ENCODE measurements around the gene TMEM126B.

The TMEM126B gene

DNA sequence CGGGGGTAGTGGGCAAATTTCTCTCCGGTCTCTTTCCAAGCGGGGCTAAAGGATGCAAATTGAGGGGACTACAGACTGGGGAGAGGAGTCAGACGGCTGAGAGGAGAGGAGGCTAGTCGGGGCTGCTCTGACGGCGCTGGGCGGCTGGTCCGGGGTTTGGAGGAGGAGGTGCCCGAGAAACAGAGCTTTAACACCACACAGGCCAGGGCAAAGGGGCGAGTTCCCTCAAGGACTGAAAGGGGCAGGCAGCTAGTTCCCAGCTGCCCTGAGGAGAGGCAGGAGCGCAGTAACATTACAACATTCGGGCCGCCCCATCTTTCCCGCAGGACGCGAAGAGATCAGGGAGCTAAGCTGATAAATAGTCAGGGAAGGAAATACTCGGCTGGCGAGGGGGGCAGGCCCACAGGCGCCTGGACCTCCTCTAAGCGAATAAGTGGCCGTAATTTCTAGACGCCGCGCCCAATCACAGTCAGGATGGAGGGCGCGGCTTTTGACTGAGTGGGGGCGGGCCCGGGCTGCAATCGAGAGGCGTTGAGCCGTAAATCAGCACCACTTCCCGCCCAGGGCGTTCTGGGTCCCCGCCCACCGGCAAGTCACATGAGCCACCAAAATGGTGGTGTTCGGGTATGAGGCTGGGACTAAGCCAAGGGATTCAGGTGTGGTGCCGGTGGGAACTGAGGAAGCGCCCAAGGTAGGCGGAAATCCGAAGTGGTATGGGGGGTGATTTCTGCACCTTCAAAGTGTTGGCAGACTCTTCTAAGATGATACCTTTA is at the start of gene TMEM126B:
Gene TMEM126B (plus strand): TSS at position 596 of the 773 bp plus-strand sequence. CDS start 15 bp downstream, at position 611.
- Histone ChIP-seq H3K27me3 (ENCODE audit: low read length) (no peaks in the 10 kb centered on the region), H3F3A (ENCODE audit: insufficient read depth) (no peaks in the 10 kb centered on the region), H3K4me3 (ENCODE audit: insufficient read depth, low read length, poor library complexity, severe bottlenecking) (peak within 1 kb of the TSS; percentile 79), H3K9me3 (ENCODE audit: insufficient read depth, low read length) (no peaks in the 10 kb centered on the region), H3K9me2 (replicated peaks; ENCODE audit: insufficient read depth, low read length) (no peaks in the 10 kb centered on the region), H3K79me2 (ENCODE audit: insufficient read depth, low read length) (peaks cover 39% of the 10 kb centered on the region), H3K27ac (ENCODE audit: low read depth, low read length) (peak within 1 kb of the TSS; percentile 23), H3K36me3 (ENCODE audit: low read length) (peaks cover 17% of the 10 kb centered on the region; the same call in 1 of the 2 replicates), H3K4me2 (ENCODE audit: low read depth, low read length, poor library complexity, severe bottlenecking) (peak within 1 kb of the TSS; percentile 94), H4K20me1 (ENCODE audit: low read depth, low read length) (no peaks in the 10 kb centered on the region), H2AFZ (ENCODE audit: low read depth, low read length, severe bottlenecking) (peak within 1 kb of the TSS; percentile 93), H3K9ac (ENCODE audit: low read length) (peak within 1 kb of the TSS; percentile 72)
- no peak for TF ChIP-seq EZH2phosphoT487 (conservative IDR thresholded peaks at IDR 0.05; ENCODE audit: low read length)
- no peak for TF ChIP-seq CTCF (IDR thresholded peaks at IDR 0.05; ENCODE audit: insufficient read depth, low read length, poor library complexity, severe bottlenecking)

DNA sequence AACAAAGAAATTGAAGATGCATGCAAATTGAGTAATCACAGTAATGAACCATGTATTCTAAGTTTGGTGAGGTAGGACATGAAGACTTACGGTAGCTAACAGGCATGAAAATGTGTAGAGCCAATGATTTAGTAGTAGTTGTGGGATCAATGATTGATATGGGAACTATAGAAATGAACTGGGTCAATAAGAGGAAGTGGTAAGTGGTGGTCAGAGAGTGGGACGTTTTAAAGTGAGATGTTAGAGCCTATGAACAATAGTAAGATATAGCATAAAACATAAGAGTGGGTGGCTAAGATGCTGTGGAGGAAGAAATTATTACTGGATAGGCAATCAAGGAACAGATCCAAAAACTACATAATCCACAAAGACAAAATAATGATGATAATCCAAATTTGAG is 46.3 kb upstream of the TMEM126B start:
- Histone ChIP-seq H4K20me1 (ENCODE audit: low read depth, low read length) (no peaks in the 10 kb centered on the region), H3K79me2 (ENCODE audit: insufficient read depth, low read length) (no peaks in the 10 kb centered on the region), H3F3A (ENCODE audit: insufficient read depth) (no peaks in the 10 kb centered on the region), H2AFZ (ENCODE audit: low read depth, low read length, severe bottlenecking) (no peak overlapping the region), H3K4me3 (ENCODE audit: insufficient read depth, low read length, poor library complexity, severe bottlenecking) (no peak overlapping the region), H3K9ac (ENCODE audit: low read length) (no peak overlapping the region), H3K4me2 (ENCODE audit: low read depth, low read length, poor library complexity, severe bottlenecking) (no peak overlapping the region), H3K9me3 (ENCODE audit: insufficient read depth, low read length) (no peaks in the 10 kb centered on the region), H3K36me3 (ENCODE audit: low read length) (no peaks in the 10 kb centered on the region), H3K27me3 (ENCODE audit: low read length) (no peaks in the 10 kb centered on the region), H3K27ac (ENCODE audit: low read depth, low read length) (no peak overlapping the region), H3K9me2 (replicated peaks; ENCODE audit: insufficient read depth, low read length) (no peaks in the 10 kb centered on the region)
- TF ChIP-seq EZH2phosphoT487 (conservative IDR thresholded peaks at IDR 0.05; ENCODE audit: low read length) (no peak), CTCF (IDR thresholded peaks at IDR 0.05; ENCODE audit: insufficient read depth, low read length, poor library complexity, severe bottlenecking) (no peak)

- Histone ChIP-seq H3K27ac (ENCODE audit: low read depth, low read length) (no peak overlapping the region), H3K9me2 (replicated peaks; ENCODE audit: insufficient read depth, low read length) (no peaks in the 10 kb centered on the region), H3F3A (ENCODE audit: insufficient read depth) (no peaks in the 10 kb centered on the region), H3K27me3 (ENCODE audit: low read length) (no peaks in the 10 kb centered on the region), H3K36me3 (ENCODE audit: low read length) (no peaks in the 10 kb centered on the region), H3K4me2 (ENCODE audit: low read depth, low read length, poor library complexity, severe bottlenecking) (no peak overlapping the region), H3K79me2 (ENCODE audit: insufficient read depth, low read length) (no peaks in the 10 kb centered on the region), H2AFZ (ENCODE audit: low read depth, low read length, severe bottlenecking) (no peak overlapping the region), H4K20me1 (ENCODE audit: low read depth, low read length) (no peaks in the 10 kb centered on the region), H3K9ac (ENCODE audit: low read length) (no peak overlapping the region), H3K9me3 (ENCODE audit: insufficient read depth, low read length) (no peaks in the 10 kb centered on the region), H3K4me3 (ENCODE audit: insufficient read depth, low read length, poor library complexity, severe bottlenecking) (no peak overlapping the region)
- TF ChIP-seq EZH2phosphoT487 (conservative IDR thresholded peaks at IDR 0.05; ENCODE audit: low read length) (no peak), CTCF (IDR thresholded peaks at IDR 0.05; ENCODE audit: insufficient read depth, low read length, poor library complexity, severe bottlenecking) (no peak)
Observed at GRCh38 chr11:85589373-85589772, 39.0 kb upstream of the TMEM126B start.

All from SU-DHL-6 (cell line).